Limb (tissue), 2 donors: ENCODE data around the gene TYW3.
"Not testable (repeated sequence)": the region's sequence is repeated elsewhere in the genome, so short reads cannot be mapped to it uniquely, and the experiment has no call there.

Source experiments
- DNase-seq, 2 donors: peaks; one replicate each; pipeline ENCODE4 v3.0.0-alpha.2; 2016; ENCODE audit errors: extremely low spot score in 2 of 2

The TYW3 gene

DNA sequence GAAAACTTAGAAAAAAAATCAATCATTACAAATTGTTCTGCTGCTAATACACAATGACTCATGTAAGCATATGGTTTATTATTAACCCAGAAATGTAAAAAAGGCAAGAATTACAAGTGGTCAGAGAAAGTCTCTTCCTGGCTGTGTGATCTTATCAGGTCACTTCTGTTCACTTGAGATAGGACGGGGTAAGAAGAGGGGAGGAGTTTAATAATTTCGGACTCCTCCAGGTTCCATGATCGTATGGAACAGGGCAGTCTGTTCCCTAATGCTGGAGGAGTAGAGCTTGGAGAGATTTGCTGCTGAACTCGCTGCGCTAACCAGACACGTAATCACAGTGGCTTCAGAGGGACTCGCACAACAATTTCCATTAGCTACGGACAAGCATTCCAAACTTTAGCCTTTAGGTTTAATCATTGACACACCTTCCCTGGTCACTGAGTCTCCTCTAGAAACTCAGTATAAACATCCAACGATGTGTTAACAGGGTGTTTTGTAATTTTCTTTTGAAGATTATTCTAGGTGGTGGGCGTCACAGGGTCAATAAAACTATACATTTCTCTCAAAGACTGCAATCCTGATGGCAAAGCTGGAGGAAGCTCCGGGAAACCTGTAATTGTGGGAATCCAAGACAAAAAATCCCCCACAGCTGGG, 1.4 kb upstream of the TYW3 start:
- no peak for DNase-seq

- peak in 1 of 2 donors; percentile 51 for DNase-seq
Measured at GRCh38 chr1:74732071-74732946, 643 bp upstream of the TYW3 start.

DNA sequence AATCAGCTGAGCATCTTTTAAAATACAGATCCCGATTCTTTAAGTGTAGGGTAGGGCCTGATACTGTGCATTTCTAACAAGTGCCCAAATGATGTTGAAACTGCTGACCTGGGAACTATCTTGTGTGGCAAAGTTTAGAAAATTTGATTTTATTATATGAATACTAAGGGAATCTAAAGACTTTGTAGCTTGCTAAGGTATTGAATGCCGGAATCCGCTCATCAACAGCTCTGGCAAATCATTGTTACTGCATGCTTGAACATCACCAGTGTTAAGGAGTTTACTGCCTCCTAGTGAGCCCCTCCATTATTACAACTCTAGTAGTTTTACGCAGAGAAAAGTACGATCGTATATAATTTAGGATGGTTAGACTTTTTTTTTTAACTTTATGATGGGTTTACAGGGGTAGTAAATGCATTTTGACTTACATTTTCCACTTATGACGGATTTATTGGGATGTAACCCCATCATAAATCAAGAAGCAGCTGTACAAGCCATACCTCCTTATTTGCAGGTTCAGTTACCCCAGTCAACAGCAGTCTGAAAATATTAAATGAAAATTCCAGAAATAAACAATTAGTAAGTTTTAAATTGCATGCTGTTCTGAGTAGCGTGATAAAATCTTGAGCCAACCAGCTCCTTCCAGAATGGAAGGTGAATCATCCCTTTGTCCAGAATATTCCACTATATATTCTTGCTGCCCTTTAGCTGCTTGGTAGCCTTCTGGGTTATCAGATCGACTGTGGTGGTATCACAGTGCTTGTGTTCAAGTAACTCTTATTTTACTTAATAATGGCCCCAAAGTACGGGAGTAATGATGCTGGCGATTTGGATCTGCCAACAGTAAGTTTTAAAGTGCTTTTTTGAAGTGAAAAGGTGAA, 892 bp downstream of the TYW3 start:
- peak in 1 of 2 donors; percentile 84 for DNase-seq

GRCh38 chr1:74737333-74737732, 4.4 kb downstream of the TYW3 start:
- DNase-seq = no peak

DNA sequence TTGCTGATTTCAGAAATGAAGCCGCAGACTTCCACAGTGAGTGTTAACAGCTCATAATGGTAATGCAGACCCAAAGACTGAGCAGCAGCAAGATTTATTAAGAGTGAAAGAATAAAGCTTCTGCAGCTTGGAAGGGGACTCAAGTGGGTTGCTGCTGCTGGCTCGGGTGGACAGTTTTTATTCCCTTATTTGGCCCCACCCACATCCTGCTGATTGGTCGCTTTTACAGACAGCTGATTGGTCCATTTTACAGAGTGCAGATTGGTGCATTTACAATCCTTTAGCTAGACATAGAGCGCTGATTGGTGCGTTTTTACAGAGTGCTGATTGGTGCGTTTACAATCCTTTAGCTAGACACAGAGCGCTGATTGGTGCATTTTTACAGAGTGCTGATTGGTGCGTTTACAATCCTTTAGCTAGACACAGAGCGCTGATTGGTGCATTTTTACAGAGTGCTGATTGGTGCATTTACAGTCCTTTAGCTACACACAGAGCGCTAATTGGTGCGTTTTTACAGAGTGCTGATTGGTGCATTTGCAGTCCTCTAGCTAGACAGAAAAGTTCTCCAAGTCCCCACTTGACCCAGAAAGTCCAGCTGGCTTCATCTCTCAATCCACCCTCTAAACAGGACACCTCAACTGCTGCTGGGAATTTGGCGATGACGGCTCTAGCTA, 7.5 kb downstream of the TYW3 start:
- not testable (repeated sequence) for DNase-seq

- DNase-seq = not testable (repeated sequence)
Measured at GRCh38 chr1:74745247-74745646, 12.3 kb downstream of the TYW3 start.

DNA sequence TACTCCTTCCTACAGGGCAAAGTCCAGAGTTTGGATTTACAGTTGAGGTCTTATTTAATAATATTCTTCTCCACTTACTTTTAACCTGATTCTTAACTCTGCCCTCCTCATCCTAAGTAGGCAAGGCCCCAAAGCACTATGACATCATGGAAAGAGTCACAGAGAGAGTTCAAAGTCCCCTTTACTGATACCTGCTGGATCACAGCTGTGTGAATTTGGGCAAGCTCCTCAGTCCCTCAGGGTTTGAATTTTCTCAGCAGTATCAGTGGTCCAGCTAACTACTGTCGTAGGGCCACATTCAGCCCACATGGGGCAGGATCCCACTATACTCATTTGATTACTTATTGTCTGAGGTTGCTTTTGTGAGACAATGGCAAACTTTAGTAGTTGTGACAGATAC, 16.0 kb downstream of the TYW3 start:
- no peak for DNase-seq

GRCh38 chr1:74753104-74753503, 20.2 kb downstream of the TYW3 start:
- no peak for DNase-seq

DNA sequence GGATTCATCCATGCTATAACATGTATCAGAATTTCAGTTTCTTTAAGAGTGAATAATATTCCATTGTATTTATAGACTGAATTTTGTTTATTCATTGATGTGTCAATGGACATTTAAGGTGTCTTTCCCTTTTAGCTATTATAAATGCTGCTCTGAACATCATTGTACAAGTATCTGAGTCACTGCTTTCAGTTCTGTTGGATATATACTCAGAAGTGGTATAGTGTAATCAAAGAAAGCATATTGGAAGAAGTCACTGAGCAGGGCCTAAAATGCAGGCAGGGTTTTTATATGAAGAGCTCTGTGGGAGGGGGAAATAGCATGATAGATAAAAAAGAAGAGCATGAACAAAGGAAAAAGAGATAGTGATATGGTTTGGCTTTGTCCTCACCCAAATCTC, 22.5 kb downstream of the TYW3 start:
- no peak for DNase-seq

DNA sequence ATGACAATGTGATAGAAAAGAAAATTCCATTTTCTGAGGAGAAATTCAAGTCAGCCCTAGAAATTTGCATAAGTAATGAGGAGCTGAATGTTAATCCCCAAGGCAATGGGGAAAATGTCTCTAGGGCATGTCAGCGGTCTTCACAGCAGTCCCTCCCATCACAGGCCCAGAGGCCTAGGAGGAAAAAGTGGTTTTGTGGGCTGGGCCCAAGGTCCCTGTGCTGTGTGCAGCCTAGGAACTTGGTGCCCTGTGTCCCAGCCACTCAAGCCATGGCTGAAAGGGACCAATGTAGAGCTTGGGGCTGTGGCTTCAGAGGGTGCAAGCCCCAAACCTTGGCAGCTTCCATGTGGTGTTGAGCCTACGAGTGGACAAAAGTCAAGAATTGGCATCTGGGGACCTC, 23.7 kb downstream of the TYW3 start:
- DNase-seq = not testable (repeated sequence)

GRCh38 chr1:74763807-74764206, 30.9 kb downstream of the TYW3 start:
- DNase-seq = no peak

DNA sequence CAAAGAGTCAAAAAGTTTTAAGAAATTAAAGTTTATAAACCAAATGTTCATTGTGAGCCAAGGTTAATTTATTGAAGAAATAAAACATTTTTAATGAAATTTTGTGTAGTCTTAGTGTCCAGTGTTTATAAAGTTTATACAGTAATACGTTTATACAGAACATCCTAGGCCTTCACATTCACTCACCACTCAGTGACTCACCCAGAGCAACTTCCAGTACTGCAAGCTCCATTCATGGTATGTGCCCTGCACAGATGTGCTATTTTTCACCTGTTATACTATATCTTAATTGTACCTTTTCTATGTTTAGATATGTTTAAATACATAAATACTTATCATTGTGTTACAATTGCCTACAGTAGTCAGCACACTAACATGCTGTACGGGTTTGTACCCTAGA, 33.6 kb downstream of the TYW3 start:
- no peak for DNase-seq

GRCh38 chr1:74767490-74767889, 34.5 kb downstream of the TYW3 start:
- no peak for DNase-seq

GRCh38 chr1:74771913-74772515, 39.1 kb downstream of the TYW3 start:
- peak in 1 of 2 donors; percentile 72 for DNase-seq

- no peak for DNase-seq
Measured at GRCh38 chr1:74772945-74773344, 40.0 kb downstream of the TYW3 start.

DNA sequence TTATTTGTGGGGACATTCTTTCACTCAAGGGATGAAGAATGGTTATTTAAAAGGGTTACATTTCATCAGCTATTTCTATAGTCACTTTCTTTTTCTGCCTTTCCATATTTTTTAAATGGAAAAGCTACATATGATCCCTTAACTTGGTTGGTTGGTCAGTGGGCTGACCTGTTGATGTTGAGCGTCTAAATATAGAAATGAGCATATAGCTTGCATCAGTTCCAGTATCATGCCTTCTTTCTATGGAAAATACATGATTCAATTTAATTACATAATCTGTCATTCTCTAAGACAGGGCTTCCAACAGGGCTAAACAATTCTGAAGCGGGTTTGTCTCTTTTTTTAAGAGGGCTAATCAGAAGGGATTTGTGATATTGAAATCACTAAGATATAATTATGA, 40.6 kb downstream of the TYW3 start:
- no peak for DNase-seq

GRCh38 chr1:74775735-74776134, 42.8 kb downstream of the TYW3 start:
- DNase-seq = no peak

- DNase-seq = no peak
Measured at GRCh38 chr1:74777525-74777924, 44.6 kb downstream of the TYW3 start.

GRCh38 chr1:74779750-74780149, 46.8 kb downstream of the TYW3 start:
- no peak for DNase-seq

DNA sequence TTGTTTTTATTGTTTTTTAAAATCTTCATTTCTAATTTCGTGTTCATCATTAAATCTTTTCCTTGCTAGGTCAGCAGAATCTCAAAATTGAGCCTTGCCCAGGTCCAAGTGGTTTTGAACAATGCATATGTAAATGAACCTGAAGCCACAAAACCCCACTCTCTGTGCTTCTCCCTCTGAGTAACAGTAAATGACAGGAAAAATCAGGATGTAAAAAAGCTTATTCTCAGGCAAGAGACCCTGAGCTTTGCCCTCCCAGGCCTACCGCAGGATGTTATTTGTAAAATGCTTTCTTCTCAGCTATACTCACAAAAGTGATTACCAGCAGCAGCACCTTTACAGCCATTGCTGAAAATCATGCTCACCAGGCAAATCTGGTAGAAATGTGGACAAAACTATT, 47.6 kb downstream of the TYW3 start:
- DNase-seq = no peak

DNA sequence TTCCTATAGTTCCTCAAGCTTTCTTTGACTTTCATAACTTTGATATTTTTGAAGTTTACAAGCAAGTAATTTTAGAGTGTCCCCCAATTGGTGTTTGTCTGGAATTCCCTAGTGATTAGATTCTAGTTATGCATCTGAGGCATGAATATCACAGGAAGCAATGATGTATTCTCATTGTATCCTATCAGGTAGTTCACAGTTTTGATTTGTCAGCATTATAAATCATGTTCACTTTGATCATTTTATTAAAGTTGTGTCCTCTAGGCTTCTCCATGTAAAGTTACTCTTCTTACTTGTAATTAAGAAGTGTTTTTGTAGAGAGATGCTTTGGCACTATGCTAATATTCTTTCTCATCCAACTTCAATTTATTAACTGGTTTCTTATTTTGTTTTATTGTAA, 53.0 kb downstream of the TYW3 start:
- DNase-seq = no peak
